GM12801 (cell line): ENCODE results near the gene BEST2.

Experiments used
- CTCF ChIP-seq: IDR thresholded peaks from one replicate; pipeline ENCODE4 v1.5.1; 2011; ENCODE audit warnings: control low read depth; ENCODE audit not compliant: insufficient read length; ENCODE audit errors: extremely low read depth

BEST2 gene

DNA sequence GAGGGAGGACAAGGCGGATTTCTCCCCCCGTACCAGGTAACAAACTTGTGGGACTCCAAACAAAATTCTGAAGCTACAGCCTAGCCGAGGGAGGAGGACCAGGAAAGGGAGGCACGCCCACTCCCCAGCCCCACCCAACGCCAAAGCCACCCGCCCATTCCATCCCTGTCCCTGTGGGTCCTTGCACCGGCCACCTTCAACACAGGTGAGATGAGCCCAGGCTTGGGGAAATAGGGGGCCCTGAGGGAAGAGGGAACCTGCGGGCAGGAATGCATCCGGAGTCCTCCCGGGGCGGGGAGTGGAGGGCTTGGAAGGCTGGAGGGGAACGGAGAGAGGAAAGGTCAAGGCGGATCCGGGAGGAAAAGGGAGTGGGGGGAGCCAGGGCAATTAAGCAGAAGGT is at the start of gene BEST2:
Gene BEST2 (plus strand): TSS at position 157 of the 400 bp plus-strand sequence. CDS start 802 bp downstream, outside the sequence.
- TF ChIP-seq CTCF: no peak

GRCh38 chr19:12703046-12703445 is 48.5 kb upstream of the BEST2 start:
- TF ChIP-seq CTCF: no peak

DNA sequence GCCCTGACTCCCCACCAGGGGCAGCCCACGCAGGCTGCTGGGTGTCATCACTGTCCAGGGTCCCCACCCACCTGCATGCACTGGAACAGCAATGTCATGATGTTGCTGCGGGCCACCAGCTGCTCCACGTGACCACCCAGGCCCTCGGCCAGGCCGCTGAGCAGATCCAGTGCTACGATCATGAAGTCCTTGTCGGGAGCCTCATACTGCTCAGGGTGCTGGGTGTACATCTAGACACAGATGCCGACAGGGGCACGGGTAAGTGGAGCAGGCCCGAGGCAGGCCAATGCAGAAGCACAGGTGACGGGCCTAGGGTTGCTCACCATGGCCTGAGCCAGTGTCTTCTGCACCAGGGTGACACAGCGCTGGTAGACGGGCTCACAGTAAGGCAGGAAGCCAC is 46.4 kb upstream of the BEST2 start:
- TF ChIP-seq CTCF: no peak

DNA sequence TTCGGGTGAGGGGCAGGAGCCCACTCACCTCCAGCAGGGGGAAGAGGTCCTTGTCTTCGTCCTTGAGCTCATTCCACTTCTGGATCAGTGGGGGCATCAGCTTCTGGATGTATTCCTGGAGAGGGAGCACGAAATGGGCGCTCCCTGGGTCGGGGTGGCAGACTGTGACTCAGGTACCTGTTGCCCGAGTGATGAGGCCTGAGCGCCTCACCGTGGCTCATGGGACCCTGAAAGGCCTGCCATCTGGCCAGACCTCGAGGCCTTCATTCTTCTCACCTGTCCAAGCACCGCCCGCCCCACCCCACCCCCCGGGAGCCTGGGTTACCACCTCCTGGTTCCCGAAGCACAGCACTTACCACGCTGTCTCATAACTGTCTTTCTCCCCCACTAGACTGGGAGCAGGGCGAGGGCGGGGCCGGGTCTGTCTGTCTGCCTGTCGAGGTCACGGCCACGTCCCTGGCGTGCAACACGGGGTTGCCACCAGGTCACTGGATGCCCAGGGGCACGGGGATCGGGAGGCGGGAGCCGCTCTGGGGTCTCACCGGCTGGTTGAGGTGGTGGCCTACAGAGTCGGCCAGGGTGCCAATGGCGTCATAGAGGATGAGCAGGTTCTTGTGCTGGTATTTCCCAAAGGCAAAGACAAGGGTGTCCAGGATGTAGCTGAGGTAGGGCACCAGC is 45.8 kb upstream of the BEST2 start:
- TF ChIP-seq CTCF: no peak

- no peak for TF ChIP-seq CTCF
Observed at GRCh38 chr19:12706332-12706718, 45.3 kb upstream of the BEST2 start.

DNA sequence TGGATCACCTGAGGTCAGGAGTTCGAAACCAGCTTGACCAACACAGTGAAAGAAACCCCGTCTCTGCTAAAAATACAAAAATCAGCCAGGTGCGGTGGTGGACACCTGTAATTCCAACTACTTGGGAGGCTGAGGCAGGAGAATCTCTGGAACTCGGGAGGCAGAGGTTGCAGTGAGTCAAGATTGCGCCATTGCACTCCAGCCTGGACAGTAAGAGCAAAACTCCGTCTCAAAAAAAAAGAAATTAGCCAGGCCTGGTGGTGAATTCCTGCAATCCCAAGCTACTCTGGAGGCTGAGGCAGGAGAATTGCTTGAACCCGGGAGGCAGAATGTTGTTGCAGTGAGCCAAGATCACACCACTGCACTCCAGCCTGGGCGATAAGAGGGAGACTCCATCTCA is 43.0 kb upstream of the BEST2 start:
- no peak for TF ChIP-seq CTCF

- no peak for TF ChIP-seq CTCF
Observed at GRCh38 chr19:12711187-12711586, 40.4 kb upstream of the BEST2 start.
